K562 (cell line): ENCODE results near the gene CXorf65. TPM values are rescaled to one million over a fixed set of nuclear protein-coding genes. Genes with fewer than 3 reads are reported as not detected.
A peak's percentile ranks its signal among the peaks of the same experiment; 100 is the strongest.

Experiments
- CC2D1A ChIP-seq: fragments of 450-650 bp; IDR thresholded peaks from 2 replicates; pipeline ENCODE4 v1.6.1; 2017; ENCODE audit warnings: mild to moderate bottlenecking
- CHD2 ChIP-seq: IDR thresholded peaks from 2 replicates; pipeline ENCODE4 v1.6.1; 2011; ENCODE audit warnings: low read depth, low read length
- DPF2 ChIP-seq: fragments of 450-650 bp; IDR thresholded peaks from 2 replicates; pipeline ENCODE4 v1.6.1; 2016
- FIP1L1 ChIP-seq: fragments of 200-400 bp; formaldehyde crosslinking; IDR thresholded peaks from 2 replicates; pipeline ENCODE4 v1.6.1; 2018; ENCODE audit warnings: mild to moderate bottlenecking, low read depth, low read length; ENCODE audit not compliant: poor library complexity, severe bottlenecking
- FOS ChIP-seq: IDR thresholded peaks from 3 replicates; pipeline ENCODE4 v1.6.1; 2011; ENCODE audit not compliant: insufficient read length; ENCODE audit errors: extremely low read depth
- GABPB1 ChIP-seq: sonication (generic); formaldehyde crosslinking; IDR thresholded peaks from 2 replicates; pipeline ENCODE4 v1.8.0; 2022; ENCODE audit warnings: mild to moderate bottlenecking, missing genetic modification reagents
- HDAC1 ChIP-seq, 2 experiments: fragments of 450-650 bp; IDR thresholded peaks; 2 replicates each; pipeline ENCODE4 v1.6.1; 2016 to 2017; ENCODE audit warnings: inconsistent platforms in 1 of 2, mild to moderate bottlenecking in 1 of 2, moderate library complexity in 1 of 2
- HDAC8 ChIP-seq: fragments of 450-650 bp; IDR thresholded peaks from 2 replicates; pipeline ENCODE4 v1.6.1; 2016; ENCODE audit warnings: mild to moderate bottlenecking, missing genetic modification characterization, moderate library complexity, missing compliant biosample characterization
- ILK ChIP-seq: fragments of 450-650 bp; IDR thresholded peaks from 2 replicates; pipeline ENCODE4 v1.6.1; 2016; ENCODE audit warnings: missing genetic modification characterization, low read depth, mild to moderate bottlenecking, missing compliant biosample characterization, moderate library complexity, borderline replicate concordance
- KDM1A ChIP-seq, 2 experiments: fragments of 450-650 bp; IDR thresholded peaks; 2 replicates each; pipeline ENCODE4 v1.6.1; 2016; ENCODE audit warnings: mild to moderate bottlenecking in 2 of 2
- KDM5B ChIP-seq: fragments of 200-600 bp; sonication (generic); IDR thresholded peaks from 2 replicates; pipeline ENCODE4 v1.6.1; 2012; ENCODE audit warnings: low read depth, mild to moderate bottlenecking, moderate library complexity, low read length, control low read depth, inconsistent platforms; ENCODE audit not compliant: insufficient replicate concordance
- NCOR1 ChIP-seq: fragments of 450-650 bp; IDR thresholded peaks from 2 replicates; pipeline ENCODE4 v1.6.1; 2016; ENCODE audit warnings: mild to moderate bottlenecking, moderate library complexity
- RERE ChIP-seq: sonication (generic); formaldehyde crosslinking; IDR thresholded peaks from 2 replicates; pipeline ENCODE4 v1.8.0; 2023; ENCODE audit warnings: missing genetic modification reagents, mild to moderate bottlenecking, borderline replicate concordance
- SIRT6 ChIP-seq: IDR thresholded peaks from one replicate; pipeline ENCODE4 v1.6.1; 2012; ENCODE audit warnings: low read depth, mild to moderate bottlenecking, control low read depth, inconsistent platforms, low read length, moderate library complexity
- SPI1 ChIP-seq: IDR thresholded peaks from 2 replicates; pipeline ENCODE4 v1.6.1; 2011; ENCODE audit warnings: low read depth, low read length, control low read depth, borderline replicate concordance
- SUPT5H ChIP-seq: fragments of 450-650 bp; IDR thresholded peaks from 2 replicates; pipeline ENCODE4 v1.6.1; 2016
- TRIM25 ChIP-seq: fragments of 450-650 bp; IDR thresholded peaks from 2 replicates; pipeline ENCODE4 v1.7.0; 2016; ENCODE audit warnings: borderline replicate concordance
- polyA plus RNA-seq, 8 experiments: library from polyadenylated mRNA; depleted of rRNA in 4 of 8; stranded (reverse) in 5 of 8; unstranded in 3 of 8; fragments of >200 nt; fragmentation: Nextera tagmentation in 2 of 8; fragmentation: Illumina TruSeq in 1 of 8; extraction: Ambion mirVana in 2 of 8; extraction: Trizol in 1 of 8; gene quantifications; 2 replicates each; pipeline versions ENCODE4 v1.2.1 to v1.2.3, GENCODE V29; 2011 to 2014; ENCODE audit warnings: inconsistent platforms in 1 of 8, missing spikeins in 1 of 8
- total RNA-seq, 7 experiments: library from RNA; depleted of rRNA in 6 of 7; stranded (reverse); fragments of >200 nt in 6 of 7; fragmentation: Illumina TruSeq in 2 of 7; extraction: Trizol in 2 of 7; gene quantifications; 2 replicates each; pipeline versions ENCODE4 v1.2.1 to v1.2.3, GENCODE V29; 2011 to 2021; ENCODE audit warnings: low replicate concordance in 1 of 7
- TF ChIP-seq, protein P1 (sequence below): sonication (generic); formaldehyde crosslinking; IDR thresholded peaks from 2 replicates; pipeline ENCODE4 v1.8.1; 2023; ENCODE audit warnings: mild to moderate bottlenecking, missing genetic modification reagents

The CXorf65 gene
- total and polyA plus RNA-seq, 9 of the 15 experiments (the other 6 are each of a cell fraction or from before 2014, with no cell fraction given) = 1.4 to 8.4 (median 2.9) TPM

- TF ChIP-seq TRIM25 (no peak), KDM1A (IDR thresholded peaks at IDR 0.05) (peak; percentile 46 to 66), SIRT6 (no peak), FIP1L1 (no peak), ILK (tag) (no peak), GABPB1 (CRISPR knock-in tag) (no peak), CC2D1A (0 out of 2 replicates have a peak, but pooled peaks have one; percentile 21), CHD2 (no peak), NCOR1 (no peak; the same call in 1 of the 2 replicates), RERE (CRISPR knock-in tag) (no peak), SPI1 (peak; percentile 67), HDAC1 (IDR thresholded peaks at IDR 0.05) (peak in 1 of 2 experiments; percentile 78; a peak in 2 of 4 replicates), SUPT5H (peak; percentile 58), HDAC8 (tag) (no peak), DPF2 (peak; percentile 53), KDM5B (peak; percentile 7), FOS (no peak)
- TF ChIP-seq, protein P1, sequence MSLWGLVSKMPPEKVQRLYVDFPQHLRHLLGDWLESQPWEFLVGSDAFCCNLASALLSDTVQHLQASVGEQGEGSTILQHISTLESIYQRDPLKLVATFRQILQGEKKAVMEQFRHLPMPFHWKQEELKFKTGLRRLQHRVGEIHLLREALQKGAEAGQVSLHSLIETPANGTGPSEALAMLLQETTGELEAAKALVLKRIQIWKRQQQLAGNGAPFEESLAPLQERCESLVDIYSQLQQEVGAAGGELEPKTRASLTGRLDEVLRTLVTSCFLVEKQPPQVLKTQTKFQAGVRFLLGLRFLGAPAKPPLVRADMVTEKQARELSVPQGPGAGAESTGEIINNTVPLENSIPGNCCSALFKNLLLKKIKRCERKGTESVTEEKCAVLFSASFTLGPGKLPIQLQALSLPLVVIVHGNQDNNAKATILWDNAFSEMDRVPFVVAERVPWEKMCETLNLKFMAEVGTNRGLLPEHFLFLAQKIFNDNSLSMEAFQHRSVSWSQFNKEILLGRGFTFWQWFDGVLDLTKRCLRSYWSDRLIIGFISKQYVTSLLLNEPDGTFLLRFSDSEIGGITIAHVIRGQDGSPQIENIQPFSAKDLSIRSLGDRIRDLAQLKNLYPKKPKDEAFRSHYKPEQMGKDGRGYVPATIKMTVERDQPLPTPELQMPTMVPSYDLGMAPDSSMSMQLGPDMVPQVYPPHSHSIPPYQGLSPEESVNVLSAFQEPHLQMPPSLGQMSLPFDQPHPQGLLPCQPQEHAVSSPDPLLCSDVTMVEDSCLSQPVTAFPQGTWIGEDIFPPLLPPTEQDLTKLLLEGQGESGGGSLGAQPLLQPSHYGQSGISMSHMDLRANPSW (CRISPR knock-in tag) = no peak
These were observed 38.9 kb downstream of the CXorf65 start (continued) for GRCh38 chrX:71067712-71068043.
